Measurements from ENCODE around the gene RHBDF2. TPM values are rescaled to one million over a fixed set of nuclear protein-coding genes. Genes with fewer than 3 reads are reported as not detected.

The RHBDF2 gene
- total RNA-seq, 1 donor from 2014 or later = 34.6 TPM

GRCh38 chr17:76439314-76439928 lies 61.8 kb downstream of the RHBDF2 start:
- intact Hi-C loops (cut with DNase I) = no loop called here

GRCh38 chr17:76438906-76439305 lies 62.3 kb downstream of the RHBDF2 start:
- H3K9me3 ChIP-seq = no peaks in the 10 kb centered on the region
- H3K36me3 ChIP-seq = no peaks in the 10 kb centered on the region
- H3K27ac ChIP-seq = no peak overlapping the region
- TF ChIP-seq POLR2A (IDR thresholded peaks at IDR 0.05) = no peak
- TF ChIP-seq CTCF (IDR thresholded peaks at IDR 0.05) = no peak
- no peak for TF ChIP-seq POLR2AphosphoS5 (IDR thresholded peaks at IDR 0.05; ENCODE audit: insufficient read depth in 1 of 2, low read depth in 1 of 2)
- intact Hi-C loops (cut with DNase I) = no loop called here
- no peak overlapping the region for H3K4me3 ChIP-seq
- no peaks in the 10 kb centered on the region for H3K27me3 ChIP-seq
- no peaks in the 10 kb centered on the region for H3K4me1 ChIP-seq
- no peak for DNase-seq (ENCODE audit: extremely low spot score in 2 of 2)

More at GRCh38 chr17:76439314-76439928, 61.8 kb downstream of the RHBDF2 start:
- H3K27ac ChIP-seq = no peak overlapping the region
- no peak for TF ChIP-seq CTCF (IDR thresholded peaks at IDR 0.05)
- H3K36me3 ChIP-seq = no peaks in the 10 kb centered on the region
- no peaks in the 10 kb centered on the region for H3K27me3 ChIP-seq
- no peaks in the 10 kb centered on the region for H3K9me3 ChIP-seq
- DNase-seq (ENCODE audit: extremely low spot score in 2 of 2) = no peak
- H3K4me1 ChIP-seq = peaks cover 1% of the 10 kb centered on the region
- H3K4me3 ChIP-seq = no peak overlapping the region

- Histone ChIP-seq H3K27ac (no peak overlapping the region), H3K27me3 (no peaks in the 10 kb centered on the region), H3K36me3 (no peaks in the 10 kb centered on the region), H3K4me1 (no peaks in the 10 kb centered on the region), H3K4me3 (no peak overlapping the region), H3K9me3 (no peaks in the 10 kb centered on the region)
- intact Hi-C loops (cut with DNase I) = no loop called here
- no peak for DNase-seq (ENCODE audit: extremely low spot score in 2 of 2)
- TF ChIP-seq CTCF (IDR thresholded peaks at IDR 0.05) = no peak
- no peak for TF ChIP-seq POLR2A (IDR thresholded peaks at IDR 0.05)
- no peak for TF ChIP-seq POLR2AphosphoS5 (IDR thresholded peaks at IDR 0.05; ENCODE audit: insufficient read depth in 1 of 2, low read depth in 1 of 2)
These were observed 63.5 kb downstream of the RHBDF2 start for GRCh38 chr17:76437467-76438402.

GRCh38 chr17:76435751-76436150 lies 65.5 kb downstream of the RHBDF2 start:
- H3K36me3 ChIP-seq = no peaks in the 10 kb centered on the region
- H3K27ac ChIP-seq = no peak overlapping the region
- no peak for TF ChIP-seq POLR2A (IDR thresholded peaks at IDR 0.05)
- no peak for TF ChIP-seq POLR2AphosphoS5 (IDR thresholded peaks at IDR 0.05; ENCODE audit: insufficient read depth in 1 of 2, low read depth in 1 of 2)
- no peak for TF ChIP-seq CTCF (IDR thresholded peaks at IDR 0.05)
- no peaks in the 10 kb centered on the region for H3K4me1 ChIP-seq
- H3K9me3 ChIP-seq = no peaks in the 10 kb centered on the region
- H3K4me3 ChIP-seq = no peak overlapping the region
- intact Hi-C loops (cut with DNase I) = no loop called here
- no peaks in the 10 kb centered on the region for H3K27me3 ChIP-seq
- DNase-seq (ENCODE audit: extremely low spot score in 2 of 2) = no peak

GRCh38 chr17:76434870-76435269 lies 66.4 kb downstream of the RHBDF2 start:
- TF ChIP-seq CTCF (IDR thresholded peaks at IDR 0.05) = no peak
- TF ChIP-seq POLR2AphosphoS5 (IDR thresholded peaks at IDR 0.05; ENCODE audit: insufficient read depth in 1 of 2, low read depth in 1 of 2) = no peak
- TF ChIP-seq POLR2A (IDR thresholded peaks at IDR 0.05) = no peak
- H3K4me3 ChIP-seq = no peak overlapping the region

More at GRCh38 chr17:76434870-76435269, 66.4 kb downstream of the RHBDF2 start:
- H3K9me3 ChIP-seq = no peaks in the 10 kb centered on the region
- no peak overlapping the region for H3K27ac ChIP-seq
- DNase-seq (ENCODE audit: extremely low spot score in 2 of 2) = no peak
- no peaks in the 10 kb centered on the region for H3K36me3 ChIP-seq
- intact Hi-C loops (cut with DNase I) = no loop called here
- H3K27me3 ChIP-seq = no peaks in the 10 kb centered on the region
- H3K4me1 ChIP-seq = no peaks in the 10 kb centered on the region
